HG03442 (cell line): ENCODE measurements around the gene EXOC4.

ENCODE experiments used
- ATAC-seq: cut with Tn5 transposase; IDR thresholded peaks from one replicate; pipeline ENCODE4 v1.9.1; 2021; ENCODE audit warnings: mild to moderate bottlenecking, moderate library complexity; ENCODE audit not compliant: unreplicated experiment

Gene EXOC4

DNA sequence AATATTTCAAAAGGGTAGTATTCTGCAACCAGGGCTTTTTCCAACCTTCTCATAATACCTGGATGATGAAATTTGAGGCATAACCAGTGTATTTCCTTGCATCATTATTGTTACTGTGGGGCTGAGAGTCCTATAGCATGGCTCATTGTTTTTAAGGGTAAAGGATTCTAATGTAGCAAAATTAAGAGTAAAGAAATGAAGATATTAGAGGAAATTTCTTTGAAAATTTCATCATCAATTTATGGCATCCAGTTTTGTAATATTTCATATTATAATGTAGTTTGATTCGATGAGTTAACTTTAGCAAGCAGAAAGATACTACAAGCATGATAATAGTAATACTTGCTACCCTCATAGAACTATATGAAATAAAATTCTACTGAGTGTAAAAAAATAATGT is 486.9 kb downstream of the EXOC4 start:
- ATAC-seq, result no peak

DNA sequence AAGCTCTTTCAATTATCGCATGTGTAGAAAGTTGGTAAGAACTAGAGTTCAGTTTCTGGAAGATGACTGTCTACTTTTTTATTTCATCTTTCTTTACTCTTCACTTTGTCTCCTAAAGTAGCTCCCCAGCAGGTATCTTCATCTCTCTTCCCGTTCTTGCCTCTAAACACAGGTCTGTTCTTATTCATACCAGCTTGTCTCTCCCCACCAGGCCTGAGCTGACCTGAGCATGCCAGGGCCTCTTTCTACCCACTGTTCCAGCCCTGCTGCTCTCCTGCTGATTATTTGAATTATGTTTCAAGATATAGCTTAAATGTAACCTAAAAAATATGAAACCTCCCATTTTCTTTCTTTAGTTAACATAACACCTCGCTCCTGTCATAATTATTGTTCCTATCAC is 488.2 kb downstream of the EXOC4 start:
- no peak for ATAC-seq

GRCh38 chr7:133741703-133742102 is 488.8 kb downstream of the EXOC4 start:
- ATAC-seq, result no peak

GRCh38 chr7:133742709-133743538 is 490.0 kb downstream of the EXOC4 start:
- ATAC-seq, result no peak

DNA sequence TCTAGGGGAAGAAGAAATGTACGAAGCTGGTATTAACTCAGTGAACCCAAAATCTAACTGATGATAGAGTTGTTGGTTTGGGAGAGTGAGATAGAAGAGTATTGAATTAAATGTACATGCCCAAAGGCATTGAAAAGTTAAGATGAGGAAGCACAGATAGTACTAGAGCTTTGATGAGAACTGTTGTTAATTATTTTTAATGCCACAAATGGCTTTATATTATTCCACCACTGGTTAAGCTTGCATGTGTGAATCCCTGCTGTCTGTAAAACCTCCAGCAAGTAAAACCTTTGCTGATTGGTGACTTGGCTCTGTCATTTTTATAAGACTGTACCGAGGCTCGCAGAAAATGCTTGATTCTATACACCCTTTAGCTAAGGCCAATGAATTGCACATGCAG is 491.6 kb downstream of the EXOC4 start:
- ATAC-seq, result no peak

- no peak for ATAC-seq
Observed at GRCh38 chr7:133746305-133746704, 493.4 kb downstream of the EXOC4 start.

GRCh38 chr7:133746847-133747246 is 494.0 kb downstream of the EXOC4 start:
- ATAC-seq, result no peak

- ATAC-seq, result no peak
Observed at GRCh38 chr7:133748443-133749407, 495.8 kb downstream of the EXOC4 start.

DNA sequence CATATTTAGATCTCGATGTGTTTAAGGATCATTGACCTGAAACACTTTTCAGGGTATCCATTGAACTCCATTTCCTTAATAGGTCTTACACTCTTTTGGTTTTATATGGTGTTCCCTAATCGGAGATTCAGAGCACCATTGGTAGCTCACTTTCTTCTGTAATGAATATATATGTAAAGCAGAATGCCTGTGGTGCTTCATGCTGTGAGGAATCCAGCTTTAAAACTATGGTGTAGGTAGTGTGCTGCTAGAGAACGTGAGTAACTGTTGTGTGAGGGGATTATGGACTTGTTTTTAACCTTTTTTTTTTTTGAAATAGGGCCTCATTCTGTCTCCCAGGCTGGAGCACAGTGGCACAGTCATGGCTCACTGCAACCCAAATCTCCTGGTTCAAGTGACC is 497.4 kb downstream of the EXOC4 start:
- no peak for ATAC-seq

- ATAC-seq, result no peak
Observed at GRCh38 chr7:133751079-133751478, 498.2 kb downstream of the EXOC4 start.

- no peak for ATAC-seq
Observed at GRCh38 chr7:133753513-133753912, 500.6 kb downstream of the EXOC4 start.

DNA sequence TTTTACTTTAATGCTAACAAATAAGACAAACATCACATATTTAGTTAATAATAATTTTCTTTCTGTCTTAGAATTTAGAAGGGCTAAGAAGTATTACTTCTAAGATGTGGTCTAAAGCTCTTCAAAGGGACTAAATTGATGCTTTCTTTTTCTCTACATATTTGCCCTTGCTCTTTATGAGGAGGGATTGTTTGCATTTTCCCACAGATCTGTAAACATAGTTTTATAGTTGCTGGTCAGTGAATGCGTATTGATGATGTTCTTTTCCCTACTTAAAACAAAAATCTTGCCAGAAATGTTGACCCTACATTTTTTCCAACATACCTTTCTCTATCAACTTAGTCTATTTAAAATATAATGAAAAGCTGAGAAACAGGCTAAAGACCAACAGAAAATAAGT is 501.8 kb downstream of the EXOC4 start:
- no peak for ATAC-seq

DNA sequence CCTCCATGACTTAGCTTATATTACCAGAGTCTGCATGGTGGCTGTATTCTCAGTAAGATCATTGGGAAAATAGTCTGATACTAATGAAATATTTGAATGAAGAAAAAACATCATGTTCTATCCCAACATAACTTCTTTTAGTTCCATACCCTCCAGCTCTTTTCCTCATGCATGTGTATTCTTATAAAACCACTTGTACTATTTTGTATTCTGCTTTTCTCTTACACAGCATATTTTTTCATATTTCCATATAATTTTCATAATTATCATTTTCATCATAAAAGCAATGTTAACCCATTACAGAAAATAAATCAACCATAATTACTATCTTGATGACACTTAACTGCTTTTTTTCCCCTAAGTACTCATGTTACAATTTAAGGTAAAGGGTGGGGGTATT is 503.0 kb downstream of the EXOC4 start:
- ATAC-seq, result no peak

DNA sequence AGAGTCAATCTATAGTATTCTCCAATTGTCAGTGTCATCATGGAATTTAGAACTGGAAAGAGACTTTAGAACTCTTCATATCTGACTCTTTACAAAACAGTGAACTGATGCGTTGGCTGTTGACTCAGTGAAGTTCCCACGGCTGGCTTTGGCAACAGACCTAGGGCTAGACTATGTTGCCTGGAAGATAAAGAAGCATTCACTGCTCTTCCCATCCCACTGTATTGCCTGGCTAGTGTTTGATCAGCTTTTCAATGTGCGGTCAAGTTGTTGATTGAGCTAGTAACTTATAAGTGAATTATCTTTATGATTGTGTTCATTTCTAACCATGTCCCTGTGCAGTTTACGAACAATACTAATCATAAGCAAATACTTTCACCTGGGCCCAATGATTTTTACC is 508.6 kb downstream of the EXOC4 start:
- ATAC-seq, result no peak

- no peak for ATAC-seq
Observed at GRCh38 chr7:133763076-133763640, 510.3 kb downstream of the EXOC4 start.

- no peak for ATAC-seq
Observed at GRCh38 chr7:133769668-133770067, 516.8 kb downstream of the EXOC4 start.

DNA sequence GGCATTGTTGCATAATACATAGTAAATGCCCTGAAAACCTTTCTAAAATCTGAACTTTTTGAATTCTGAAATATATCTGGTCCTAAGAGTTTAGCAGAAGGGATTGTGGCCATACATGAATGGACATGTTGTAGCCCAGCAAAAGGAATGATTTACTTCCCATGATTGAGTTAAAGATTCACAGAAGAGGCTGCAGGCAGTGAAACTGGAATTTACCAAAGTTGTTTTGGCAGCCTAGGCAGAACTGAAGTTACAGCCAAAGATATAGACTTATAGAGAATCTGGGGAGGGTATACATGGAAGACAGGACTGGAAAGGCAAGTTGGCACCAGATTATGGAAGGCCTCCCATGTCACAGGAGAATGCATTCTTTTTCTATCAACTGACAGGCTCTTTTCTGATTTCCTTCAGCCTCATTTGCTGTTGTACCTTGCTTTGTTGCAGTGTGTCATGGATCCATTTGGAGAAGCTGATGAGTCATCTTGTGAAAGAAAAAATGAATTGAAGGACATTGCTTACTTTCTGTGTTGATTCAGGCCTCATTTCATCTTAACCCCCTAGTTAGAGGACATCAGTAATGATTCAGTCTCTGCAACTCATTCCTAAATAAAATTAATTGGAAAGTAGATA is 518.1 kb downstream of the EXOC4 start:
- no peak for ATAC-seq

DNA sequence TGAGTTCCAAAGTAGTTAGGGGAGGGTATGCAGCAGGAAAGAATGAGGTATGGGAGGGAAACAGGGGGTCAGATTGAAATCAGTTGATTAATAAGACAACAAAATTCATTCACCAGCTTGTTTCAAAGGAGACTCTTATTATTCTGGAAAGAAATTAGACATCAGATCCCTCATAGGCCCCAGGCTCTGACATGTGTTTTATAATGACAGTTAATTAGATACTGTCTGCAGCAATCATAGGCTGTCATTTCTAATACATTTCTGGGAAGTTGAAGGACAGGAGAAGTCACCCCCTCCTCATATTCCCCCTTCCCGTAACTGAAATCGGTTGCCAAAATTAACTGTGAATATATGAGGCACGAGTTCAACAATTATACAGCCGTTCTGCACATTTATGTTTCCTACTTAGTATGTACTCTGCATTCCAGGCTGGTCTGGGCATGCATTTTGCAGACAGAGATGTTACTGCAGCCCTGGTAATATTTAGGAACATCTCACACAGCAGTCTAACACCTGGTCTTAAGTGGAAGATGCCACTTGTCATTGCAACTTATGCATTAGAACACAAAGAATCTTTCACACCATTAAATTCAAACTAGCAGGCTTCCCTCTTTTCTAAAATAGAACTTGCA is 519.0 kb downstream of the EXOC4 start:
- no peak for ATAC-seq

DNA sequence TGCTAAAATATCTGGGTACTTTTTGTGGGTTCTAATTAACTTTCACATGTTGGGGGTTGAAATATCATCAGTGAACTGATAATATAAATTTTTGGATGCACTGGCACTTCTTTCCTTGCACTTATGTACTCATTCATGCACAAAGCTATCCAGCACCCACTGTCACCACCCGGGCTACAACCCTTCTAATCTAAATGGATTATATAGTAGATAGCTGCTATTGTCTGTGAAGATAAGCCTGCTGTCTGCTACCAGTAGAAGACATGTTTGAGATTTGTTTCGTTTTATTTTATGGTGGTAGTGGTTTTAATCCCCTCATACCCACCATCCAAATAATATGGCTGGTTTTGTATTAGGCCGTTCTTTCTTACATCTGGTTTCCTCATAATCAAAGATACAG is 520.7 kb downstream of the EXOC4 start:
- no peak for ATAC-seq

DNA sequence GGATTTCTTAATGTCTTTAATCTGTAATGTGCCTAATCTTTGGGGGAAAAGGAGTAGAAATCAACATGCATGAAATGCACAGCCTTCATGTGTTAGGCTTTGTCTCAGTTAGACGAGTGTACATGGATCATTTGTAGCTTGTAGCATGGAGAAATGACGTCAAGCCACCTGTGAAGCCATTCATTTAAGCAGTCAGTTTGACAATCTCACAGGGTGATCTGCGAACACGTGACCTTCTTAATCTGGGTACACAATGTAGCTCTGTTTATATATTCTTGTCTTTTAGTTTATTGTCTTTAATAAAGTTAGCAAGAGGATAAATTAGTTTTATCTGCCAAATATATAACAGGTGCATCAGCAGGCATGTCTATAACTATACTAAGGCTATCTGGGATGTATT is 522.3 kb downstream of the EXOC4 start:
- ATAC-seq, result no peak

GRCh38 chr7:133776266-133776665 is 523.4 kb downstream of the EXOC4 start:
- no peak for ATAC-seq
